Gastrocnemius medialis (tissue), 4 donors: Measurements from ENCODE around the gene FLT4.

Experiments
- POLR2A ChIP-seq, 2 donors: fragments of 450-650 bp; IDR thresholded peaks; one replicate each; pipeline ENCODE4 v1.6.1; 2017; ENCODE audit warnings: antibody characterized with exemption in 2 of 2, mild to moderate bottlenecking in 2 of 2, moderate library complexity in 2 of 2
- TF ChIP-seq, protein P1 (sequence below), 5 experiments: fragments of 450-650 bp in 3 of 5; fragments of 200-600 bp in 2 of 5; sonication (generic) in 2 of 5; IDR thresholded peaks in 4 of 5; conservative IDR thresholded peaks in 1 of 5; 1 replicate in 4 of 5; 2 replicates in 1 of 5; pipeline ENCODE4 v1.5.1; 2016 to 2019; ENCODE audit warnings: antibody characterized with exemption in 5 of 5, mild to moderate bottlenecking in 3 of 5, moderate library complexity in 3 of 5

DNA sequence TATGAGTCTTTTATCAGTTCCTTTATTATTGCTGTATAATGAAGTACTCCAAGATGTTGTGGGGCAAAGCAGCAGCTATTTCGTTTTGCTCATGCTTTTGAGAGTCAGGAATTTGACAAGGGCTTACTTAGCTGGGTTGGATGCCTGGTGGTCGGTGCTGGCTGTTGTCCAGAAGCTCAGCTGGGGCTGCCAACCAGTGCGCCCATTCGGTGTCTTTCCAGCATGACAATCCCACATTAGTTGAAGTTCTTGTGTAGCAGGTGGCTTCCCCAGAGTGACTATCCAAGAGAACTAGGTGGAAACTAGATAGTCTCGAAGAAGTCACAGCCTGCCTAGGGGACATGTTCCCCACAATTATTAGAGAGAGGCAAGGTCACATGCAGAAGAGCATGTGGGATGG is 3.4 kb upstream of the FLT4 start:
- TF ChIP-seq, protein P1, sequence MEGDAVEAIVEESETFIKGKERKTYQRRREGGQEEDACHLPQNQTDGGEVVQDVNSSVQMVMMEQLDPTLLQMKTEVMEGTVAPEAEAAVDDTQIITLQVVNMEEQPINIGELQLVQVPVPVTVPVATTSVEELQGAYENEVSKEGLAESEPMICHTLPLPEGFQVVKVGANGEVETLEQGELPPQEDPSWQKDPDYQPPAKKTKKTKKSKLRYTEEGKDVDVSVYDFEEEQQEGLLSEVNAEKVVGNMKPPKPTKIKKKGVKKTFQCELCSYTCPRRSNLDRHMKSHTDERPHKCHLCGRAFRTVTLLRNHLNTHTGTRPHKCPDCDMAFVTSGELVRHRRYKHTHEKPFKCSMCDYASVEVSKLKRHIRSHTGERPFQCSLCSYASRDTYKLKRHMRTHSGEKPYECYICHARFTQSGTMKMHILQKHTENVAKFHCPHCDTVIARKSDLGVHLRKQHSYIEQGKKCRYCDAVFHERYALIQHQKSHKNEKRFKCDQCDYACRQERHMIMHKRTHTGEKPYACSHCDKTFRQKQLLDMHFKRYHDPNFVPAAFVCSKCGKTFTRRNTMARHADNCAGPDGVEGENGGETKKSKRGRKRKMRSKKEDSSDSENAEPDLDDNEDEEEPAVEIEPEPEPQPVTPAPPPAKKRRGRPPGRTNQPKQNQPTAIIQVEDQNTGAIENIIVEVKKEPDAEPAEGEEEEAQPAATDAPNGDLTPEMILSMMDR (IDR thresholded peaks at IDR 0.05 in 4 of 5, conservative IDR thresholded peaks at IDR 0.05 in 1 of 5) = no peak
- TF ChIP-seq POLR2A (IDR thresholded peaks at IDR 0.05) = no peak
